Measurements from ENCODE around the gene CPS1. TPM values are rescaled to one million over a fixed set of nuclear protein-coding genes. Genes with fewer than 3 reads are reported as not detected.

The CPS1 gene
- total RNA-seq, 1 donor from 2014 or later = 3.0 TPM

DNA sequence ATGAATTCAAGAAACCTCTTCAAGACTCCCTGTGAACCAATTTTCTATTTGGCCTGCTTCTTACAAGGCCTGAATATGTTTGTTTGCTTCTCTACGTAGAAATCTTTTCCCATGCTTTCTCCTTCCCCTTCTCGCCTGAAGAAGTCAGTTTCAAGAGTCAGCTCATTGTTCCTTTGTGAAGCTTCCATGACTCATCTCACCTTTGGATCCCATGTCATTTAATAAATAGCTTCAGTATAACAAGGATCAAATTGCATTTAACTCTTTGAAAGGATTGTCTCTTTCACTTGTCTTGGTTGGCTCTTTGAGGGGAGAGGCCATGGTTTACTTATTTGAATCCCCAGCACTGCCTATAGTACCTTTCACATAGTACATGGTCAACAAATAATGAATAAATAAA lies 28.4 kb downstream of the CPS1 start:
- Histone ChIP-seq H3K9me3 (no peaks in the 10 kb centered on the region), H3K4me1 (no peaks in the 10 kb centered on the region), H3K4me3 (no peak overlapping the region), H3K36me3 (no peaks in the 10 kb centered on the region), H3K27ac (no peak overlapping the region), H3K27me3 (ENCODE audit: low read depth) (no peaks in the 10 kb centered on the region)
- no peak for DNase-seq
- no peak for ATAC-seq
- intact Hi-C loops (cut with DNase I) = no loop called here
- TF ChIP-seq, protein P1, sequence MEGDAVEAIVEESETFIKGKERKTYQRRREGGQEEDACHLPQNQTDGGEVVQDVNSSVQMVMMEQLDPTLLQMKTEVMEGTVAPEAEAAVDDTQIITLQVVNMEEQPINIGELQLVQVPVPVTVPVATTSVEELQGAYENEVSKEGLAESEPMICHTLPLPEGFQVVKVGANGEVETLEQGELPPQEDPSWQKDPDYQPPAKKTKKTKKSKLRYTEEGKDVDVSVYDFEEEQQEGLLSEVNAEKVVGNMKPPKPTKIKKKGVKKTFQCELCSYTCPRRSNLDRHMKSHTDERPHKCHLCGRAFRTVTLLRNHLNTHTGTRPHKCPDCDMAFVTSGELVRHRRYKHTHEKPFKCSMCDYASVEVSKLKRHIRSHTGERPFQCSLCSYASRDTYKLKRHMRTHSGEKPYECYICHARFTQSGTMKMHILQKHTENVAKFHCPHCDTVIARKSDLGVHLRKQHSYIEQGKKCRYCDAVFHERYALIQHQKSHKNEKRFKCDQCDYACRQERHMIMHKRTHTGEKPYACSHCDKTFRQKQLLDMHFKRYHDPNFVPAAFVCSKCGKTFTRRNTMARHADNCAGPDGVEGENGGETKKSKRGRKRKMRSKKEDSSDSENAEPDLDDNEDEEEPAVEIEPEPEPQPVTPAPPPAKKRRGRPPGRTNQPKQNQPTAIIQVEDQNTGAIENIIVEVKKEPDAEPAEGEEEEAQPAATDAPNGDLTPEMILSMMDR (IDR thresholded peaks at IDR 0.05) = no peak

DNA sequence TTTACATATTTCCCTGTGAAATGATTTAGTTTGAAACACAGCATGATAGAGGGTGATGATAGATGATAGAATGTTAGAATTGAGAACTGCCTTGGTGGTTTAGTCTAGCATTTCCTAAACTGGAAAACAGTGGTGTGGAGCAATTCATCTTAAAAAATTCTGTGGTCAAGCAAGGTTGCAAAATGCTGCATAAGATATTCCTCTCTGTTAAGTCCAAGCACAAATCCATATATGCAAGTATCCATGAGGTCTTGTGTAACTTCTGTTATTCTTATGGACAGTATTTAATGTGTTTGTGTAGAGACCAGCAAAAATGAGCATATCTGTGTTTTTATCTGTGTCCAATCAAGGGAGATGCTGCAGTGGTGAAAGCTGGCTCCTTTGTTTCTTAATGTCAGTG lies 30.0 kb downstream of the CPS1 start:
- intact Hi-C loops (cut with DNase I) = no loop called here
- ATAC-seq = no peak
- TF ChIP-seq, protein P1 (IDR thresholded peaks at IDR 0.05) = no peak
- Histone ChIP-seq H3K9me3 (no peaks in the 10 kb centered on the region), H3K36me3 (no peaks in the 10 kb centered on the region), H3K4me1 (no peaks in the 10 kb centered on the region), H3K4me3 (no peak overlapping the region), H3K27ac (no peak overlapping the region), H3K27me3 (ENCODE audit: low read depth) (no peaks in the 10 kb centered on the region)
- DNase-seq = no peak

DNA sequence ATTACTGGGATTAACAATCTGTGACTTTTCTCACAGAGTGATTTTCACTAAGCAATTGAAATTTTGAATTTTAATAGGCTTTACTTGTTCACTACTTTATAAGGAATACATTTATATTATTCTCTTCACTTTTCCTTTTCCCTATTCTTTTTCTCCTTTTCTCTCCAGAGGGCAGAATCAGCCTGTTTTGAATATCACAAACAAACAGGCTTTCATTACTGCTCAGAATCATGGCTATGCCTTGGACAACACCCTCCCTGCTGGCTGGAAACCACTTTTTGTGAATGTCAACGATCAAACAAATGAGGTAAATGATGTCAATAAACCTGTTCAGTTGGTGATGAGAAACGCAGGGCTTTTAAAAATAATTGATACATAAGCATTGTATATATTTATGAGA lies 35.3 kb downstream of the CPS1 start:
- Histone ChIP-seq H3K4me1 (no peaks in the 10 kb centered on the region), H3K4me3 (no peak overlapping the region), H3K27me3 (ENCODE audit: low read depth) (no peaks in the 10 kb centered on the region), H3K27ac (no peak overlapping the region), H3K36me3 (no peaks in the 10 kb centered on the region), H3K9me3 (no peaks in the 10 kb centered on the region)
- intact Hi-C loops (cut with DNase I) = no loop called here
- TF ChIP-seq, protein P1 (IDR thresholded peaks at IDR 0.05) = no peak
- DNase-seq (no peak), ATAC-seq (no peak)

DNA sequence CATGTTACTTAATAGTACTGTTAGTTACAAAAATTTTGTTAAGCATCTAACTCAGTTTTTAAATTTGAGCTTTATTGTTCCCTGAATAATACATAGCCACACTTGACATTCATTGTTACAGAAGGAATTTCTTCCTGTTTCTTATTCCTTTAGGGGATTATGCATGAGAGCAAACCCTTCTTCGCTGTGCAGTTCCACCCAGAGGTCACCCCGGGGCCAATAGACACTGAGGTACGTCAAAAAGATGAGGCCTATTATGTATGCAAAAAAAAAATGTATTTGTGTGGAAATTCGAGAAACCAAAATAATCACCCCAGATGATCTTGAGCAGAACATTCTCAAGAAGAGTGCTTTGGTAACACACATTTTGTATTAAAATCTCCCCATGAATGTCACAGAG lies 36.3 kb downstream of the CPS1 start:
- Histone ChIP-seq H3K27me3 (ENCODE audit: low read depth) (no peaks in the 10 kb centered on the region), H3K27ac (no peak overlapping the region), H3K4me3 (no peak overlapping the region), H3K4me1 (no peaks in the 10 kb centered on the region), H3K36me3 (no peaks in the 10 kb centered on the region), H3K9me3 (no peaks in the 10 kb centered on the region)
- ATAC-seq (no peak), DNase-seq (no peak)
- TF ChIP-seq, protein P1 (IDR thresholded peaks at IDR 0.05) = no peak
- intact Hi-C loops (cut with DNase I) = no loop called here

DNA sequence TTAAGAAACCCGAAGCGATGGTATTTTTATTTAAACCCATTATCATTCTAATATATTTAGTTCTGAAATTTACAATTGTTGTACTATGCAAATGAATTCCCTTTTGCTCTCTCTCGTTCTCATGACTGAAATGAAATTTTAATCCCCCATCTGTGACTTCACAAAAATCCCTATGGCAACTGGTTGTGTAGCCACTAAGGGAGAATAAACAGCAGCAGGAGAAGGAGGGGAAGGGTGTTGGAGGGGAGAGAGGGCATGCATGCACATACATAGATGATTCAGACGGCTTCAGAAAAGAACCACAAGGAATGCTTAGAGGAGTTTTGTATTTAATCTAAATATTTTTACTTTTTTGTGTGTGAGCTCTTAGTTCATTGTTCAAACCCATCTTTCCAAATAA lies 36.8 kb downstream of the CPS1 start:
- Histone ChIP-seq H3K27me3 (ENCODE audit: low read depth) (no peaks in the 10 kb centered on the region), H3K36me3 (no peaks in the 10 kb centered on the region), H3K4me1 (no peaks in the 10 kb centered on the region), H3K9me3 (no peaks in the 10 kb centered on the region), H3K27ac (no peak overlapping the region), H3K4me3 (no peak overlapping the region)
- DNase-seq (no peak), ATAC-seq (no peak)
- TF ChIP-seq, protein P1 (IDR thresholded peaks at IDR 0.05) = no peak
- intact Hi-C loops (cut with DNase I) = no loop called here

DNA sequence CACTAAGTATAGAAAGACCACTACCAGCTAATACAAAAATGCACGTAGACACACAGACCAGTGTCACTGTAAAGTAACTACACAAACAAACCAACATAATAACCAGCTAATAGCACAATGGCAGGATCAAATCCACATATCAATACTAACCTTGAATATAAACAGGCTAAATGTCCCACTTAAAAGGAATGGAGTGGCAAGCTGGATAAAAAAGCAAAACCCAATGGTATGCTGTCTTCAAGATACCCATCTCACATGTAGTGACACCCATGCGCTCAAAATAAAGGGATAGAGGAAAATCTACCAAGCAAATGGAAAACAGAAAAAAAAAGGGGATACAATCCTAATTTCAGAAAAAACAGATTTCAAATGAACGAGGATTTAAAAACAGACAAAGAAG lies 41.8 kb downstream of the CPS1 start:
- intact Hi-C loops (cut with DNase I) = no loop called here
- Histone ChIP-seq H3K4me3 (no peak overlapping the region), H3K4me1 (no peaks in the 10 kb centered on the region), H3K27ac (no peak overlapping the region), H3K9me3 (no peaks in the 10 kb centered on the region), H3K27me3 (ENCODE audit: low read depth) (no peaks in the 10 kb centered on the region), H3K36me3 (no peaks in the 10 kb centered on the region)
- TF ChIP-seq, protein P1 (IDR thresholded peaks at IDR 0.05) = no peak
- ATAC-seq (no peak), DNase-seq (no peak)
